GM19372 (cell line): ENCODE data around the gene IL10RA.
"Not testable (repeated sequence)": the region's sequence is repeated elsewhere in the genome, so short reads cannot be mapped to it uniquely, and the experiment has no call there.

ENCODE experiments used
- ATAC-seq: cut with Tn5 transposase; IDR thresholded peaks from one replicate; pipeline ENCODE4 v1.9.1; 2021; ENCODE audit warnings: mild to moderate bottlenecking, low read depth, moderate library complexity; ENCODE audit not compliant: unreplicated experiment

Gene IL10RA

GRCh38 chr11:117960406-117960805 lies 25.8 kb upstream of the IL10RA start:
- ATAC-seq = no peak

DNA sequence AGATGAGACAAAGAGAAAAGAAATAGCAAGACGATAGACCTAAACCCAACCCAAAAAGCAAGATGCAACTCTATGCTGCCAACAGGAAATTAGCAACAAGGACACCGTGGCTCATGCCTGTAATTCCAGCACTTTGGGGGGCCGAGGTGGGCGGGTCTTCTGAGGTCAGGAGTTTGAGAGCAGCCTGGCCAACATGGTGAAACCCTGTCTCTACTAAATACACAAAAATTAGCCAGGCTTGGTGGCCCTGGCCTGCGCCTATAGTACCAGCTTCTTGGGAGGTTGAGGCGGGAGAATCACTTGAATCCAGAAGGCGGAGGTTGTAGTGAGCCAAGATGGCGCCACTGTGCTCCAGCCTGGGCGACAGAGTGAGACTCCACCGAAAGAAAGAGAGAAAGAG lies 24.3 kb upstream of the IL10RA start:
- no peak for ATAC-seq

DNA sequence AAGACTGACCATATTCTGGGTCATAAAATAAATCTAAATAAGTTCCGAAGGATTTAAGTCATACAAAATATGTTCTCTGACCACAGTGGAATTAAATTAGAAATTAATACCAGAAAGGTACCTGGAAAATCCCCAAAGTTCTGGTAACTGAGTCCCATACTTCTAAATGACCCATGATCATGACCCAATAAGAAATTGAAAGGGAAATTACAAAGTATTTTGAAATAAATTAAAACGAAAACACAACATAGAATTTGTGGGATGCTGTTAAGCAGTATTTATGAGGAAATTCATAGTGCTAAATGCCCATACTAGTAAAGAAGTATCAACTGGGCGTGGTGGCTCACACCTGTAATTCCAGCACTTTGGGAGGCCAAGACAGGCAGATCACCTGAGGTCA lies 23.4 kb upstream of the IL10RA start:
- ATAC-seq = no peak

DNA sequence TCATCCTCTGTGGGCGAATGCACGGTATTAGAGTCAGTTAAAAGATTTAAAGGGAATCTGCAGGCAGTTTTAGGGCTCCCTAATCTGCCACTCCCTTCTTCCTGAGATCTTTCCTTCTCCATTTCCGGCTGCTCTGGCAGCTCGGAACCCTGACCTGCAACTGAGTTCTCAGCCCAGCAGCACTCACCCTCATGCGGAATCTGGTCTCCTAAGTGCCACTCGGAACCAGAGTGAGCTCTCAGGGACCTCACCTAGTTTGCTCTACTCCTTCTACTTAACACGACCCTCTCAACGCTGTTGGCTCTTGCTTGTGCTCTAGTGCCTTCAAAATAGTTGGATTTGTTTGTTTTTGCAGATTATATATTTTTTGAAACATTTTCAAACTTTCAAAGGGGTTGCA lies 19.3 kb upstream of the IL10RA start:
- ATAC-seq = no peak

DNA sequence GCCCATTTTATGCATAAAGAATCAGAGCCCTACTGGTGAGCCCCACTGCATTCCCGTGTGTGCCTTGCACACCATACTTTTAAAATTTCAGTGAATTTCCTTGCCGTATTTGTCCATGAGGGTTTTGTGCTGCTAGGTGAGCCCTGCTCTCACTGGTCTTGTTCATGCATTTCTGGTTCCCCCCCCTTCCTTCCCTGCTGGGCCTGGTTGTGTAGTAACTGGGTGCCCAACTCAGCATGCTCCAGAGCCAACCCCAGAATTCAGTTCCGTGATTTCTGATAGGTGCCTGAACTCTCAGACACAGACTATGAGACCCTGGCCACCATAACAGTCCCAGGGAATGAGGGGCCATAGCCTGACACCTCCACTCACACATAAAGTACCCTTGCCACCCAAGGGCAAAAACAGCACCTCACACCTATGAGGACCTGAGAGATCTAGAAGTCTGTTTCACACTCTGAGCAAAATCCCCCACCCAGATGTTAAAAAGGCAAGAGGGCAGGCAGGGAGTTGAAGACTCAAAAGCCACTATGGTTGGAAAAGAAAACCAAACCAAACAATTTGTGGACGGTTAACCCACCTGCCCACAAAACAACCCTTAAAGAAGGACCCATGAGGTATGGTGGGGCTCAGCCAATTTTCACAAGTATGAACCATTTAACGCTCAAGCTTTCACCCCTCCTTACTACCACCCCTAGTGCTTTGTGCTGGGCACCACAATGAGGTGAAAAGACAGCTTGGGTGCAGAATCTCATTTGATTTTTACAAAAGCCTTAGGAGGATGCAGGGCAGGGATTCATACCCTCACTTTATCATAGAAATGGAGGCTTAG lies 16.8 kb upstream of the IL10RA start:
- ATAC-seq = no peak

- ATAC-seq = no peak
Observed at GRCh38 chr11:117970400-117971024, 15.7 kb upstream of the IL10RA start.

DNA sequence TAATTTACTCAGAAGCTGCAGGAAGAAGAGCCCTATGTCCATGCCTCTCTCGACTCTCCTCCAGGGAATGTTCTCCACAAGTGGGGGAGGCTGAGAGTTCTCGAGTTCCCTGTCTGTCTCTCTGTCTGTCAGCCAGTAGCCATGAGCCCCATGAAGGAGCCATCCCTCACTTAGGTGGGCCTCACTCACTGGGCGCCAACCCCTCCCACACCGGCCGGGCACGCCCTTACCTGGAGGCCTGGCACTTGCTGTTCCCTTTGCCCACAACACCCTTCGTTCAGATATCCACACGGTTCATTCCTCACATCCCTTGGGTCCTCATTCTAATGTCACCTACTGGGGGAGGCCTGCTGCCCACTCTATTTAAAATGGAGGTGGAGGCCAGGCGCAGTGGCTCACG lies 14.2 kb upstream of the IL10RA start:
- no peak for ATAC-seq

DNA sequence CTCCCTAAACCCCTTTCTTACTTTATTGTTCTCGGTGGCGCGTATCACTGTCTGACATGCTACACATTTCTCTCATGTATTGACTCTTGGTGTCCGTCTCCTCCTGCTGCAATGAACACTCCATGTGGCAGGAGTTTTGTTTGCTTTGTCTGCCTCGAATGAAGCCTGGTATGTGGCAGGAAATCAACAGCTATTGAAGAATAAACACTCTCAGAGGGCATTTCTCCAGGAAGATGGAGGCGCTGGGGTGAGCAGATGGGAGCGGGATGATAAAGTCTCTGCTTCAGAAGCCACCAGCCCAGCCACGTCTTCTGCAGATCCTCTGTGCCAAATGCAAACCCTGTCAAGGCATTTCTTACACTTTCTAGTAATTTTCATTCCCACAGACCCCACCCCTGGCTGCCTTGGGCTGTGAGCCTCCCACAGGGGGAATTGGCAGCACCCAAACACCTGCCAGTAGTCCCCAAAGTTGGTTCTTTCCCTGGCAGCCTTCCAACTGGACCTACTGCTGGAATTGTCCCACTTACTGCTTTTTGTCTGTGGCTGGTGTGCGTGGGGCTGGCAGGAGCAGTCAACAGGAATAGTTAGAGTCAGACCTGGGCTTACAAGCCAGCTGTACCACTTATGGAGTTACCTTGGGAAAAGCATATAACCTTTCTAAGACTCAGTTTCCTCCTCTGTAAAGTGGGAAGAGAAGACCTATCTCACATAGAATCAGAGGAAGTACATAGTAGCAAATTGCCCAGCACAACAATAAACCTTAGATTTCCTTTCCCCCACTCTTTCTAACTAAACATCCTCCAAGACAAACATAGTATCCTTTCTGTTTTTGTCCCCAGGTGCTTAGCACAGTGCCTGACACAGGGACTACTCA lies 13.3 kb upstream of the IL10RA start:
- no peak for ATAC-seq

GRCh38 chr11:117973503-117973860 lies 12.7 kb upstream of the IL10RA start:
- no peak for ATAC-seq

DNA sequence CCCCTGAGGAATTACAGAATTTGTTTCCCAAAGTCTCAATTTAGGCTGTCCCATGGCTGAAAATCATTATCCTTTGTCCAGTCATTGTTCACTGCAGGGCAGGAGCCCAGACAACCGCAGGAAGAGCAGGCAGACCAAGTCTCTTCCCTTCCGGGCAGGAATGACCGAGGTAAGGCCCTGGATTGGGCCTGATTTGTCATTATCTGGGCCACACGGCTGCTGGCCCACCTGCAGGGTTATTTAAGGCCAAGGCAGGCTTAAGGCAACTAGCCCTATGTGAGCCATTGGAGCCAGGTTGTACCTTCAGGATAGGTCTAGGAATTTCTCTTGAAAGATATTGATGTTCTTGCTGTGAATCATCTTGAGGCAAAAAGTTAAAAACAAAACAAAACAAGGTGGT lies 9.7 kb upstream of the IL10RA start:
- ATAC-seq = no peak

- no peak for ATAC-seq
Observed at GRCh38 chr11:117977029-117977428, 9.2 kb upstream of the IL10RA start.

GRCh38 chr11:117977612-117978264 lies 8.5 kb upstream of the IL10RA start:
- not testable (repeated sequence) for ATAC-seq

DNA sequence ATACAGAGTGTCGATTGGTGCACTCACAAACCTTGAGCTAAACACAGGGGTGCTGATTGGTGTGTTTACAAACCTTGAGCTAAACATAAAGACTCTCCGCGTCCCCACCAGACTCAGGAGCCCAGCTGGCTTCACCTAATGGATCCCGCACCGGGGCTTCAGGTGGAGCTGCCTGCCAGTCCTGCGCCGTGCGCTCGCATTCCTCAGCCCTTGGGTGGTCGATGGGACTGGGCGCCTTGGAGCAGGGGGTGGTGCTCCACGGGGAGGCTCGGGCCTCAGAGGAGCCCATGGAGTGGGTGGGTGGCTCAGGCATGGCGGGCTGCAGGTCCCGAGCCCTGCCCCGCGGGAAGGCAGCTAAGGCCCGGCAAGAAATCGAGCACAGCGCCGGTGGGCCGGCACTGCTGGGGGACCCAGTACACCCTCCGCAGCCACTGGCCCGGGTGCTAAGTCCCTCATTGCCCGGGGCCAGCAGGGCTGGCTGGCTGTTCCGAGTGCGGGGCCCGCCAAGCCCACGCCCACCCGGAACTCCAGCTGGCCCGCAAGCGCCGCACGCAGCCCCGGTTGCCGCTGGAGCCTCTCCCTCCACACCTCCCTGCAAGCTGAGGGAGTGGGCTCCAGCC lies 7.8 kb upstream of the IL10RA start:
- not testable (repeated sequence) for ATAC-seq

DNA sequence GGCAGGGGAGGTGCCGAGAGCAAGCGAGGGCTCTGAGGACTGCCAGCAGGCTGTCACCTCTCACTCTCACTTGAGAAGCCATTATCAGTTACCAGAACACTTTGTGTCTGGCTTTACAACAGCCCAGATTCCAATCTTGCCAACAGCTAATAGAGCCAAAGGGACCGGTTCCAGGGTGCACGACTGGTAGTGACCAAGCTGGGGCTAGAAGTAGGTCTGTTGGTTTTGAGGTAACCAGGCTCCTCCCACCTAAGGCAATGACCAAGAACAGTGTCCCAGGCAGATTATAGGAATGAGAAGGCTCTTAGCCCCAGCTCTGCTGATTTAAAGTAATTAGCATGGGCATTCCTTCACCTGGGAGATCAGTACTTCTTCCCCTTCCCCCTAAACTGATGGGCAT lies 7.2 kb upstream of the IL10RA start:
- ATAC-seq = no peak

DNA sequence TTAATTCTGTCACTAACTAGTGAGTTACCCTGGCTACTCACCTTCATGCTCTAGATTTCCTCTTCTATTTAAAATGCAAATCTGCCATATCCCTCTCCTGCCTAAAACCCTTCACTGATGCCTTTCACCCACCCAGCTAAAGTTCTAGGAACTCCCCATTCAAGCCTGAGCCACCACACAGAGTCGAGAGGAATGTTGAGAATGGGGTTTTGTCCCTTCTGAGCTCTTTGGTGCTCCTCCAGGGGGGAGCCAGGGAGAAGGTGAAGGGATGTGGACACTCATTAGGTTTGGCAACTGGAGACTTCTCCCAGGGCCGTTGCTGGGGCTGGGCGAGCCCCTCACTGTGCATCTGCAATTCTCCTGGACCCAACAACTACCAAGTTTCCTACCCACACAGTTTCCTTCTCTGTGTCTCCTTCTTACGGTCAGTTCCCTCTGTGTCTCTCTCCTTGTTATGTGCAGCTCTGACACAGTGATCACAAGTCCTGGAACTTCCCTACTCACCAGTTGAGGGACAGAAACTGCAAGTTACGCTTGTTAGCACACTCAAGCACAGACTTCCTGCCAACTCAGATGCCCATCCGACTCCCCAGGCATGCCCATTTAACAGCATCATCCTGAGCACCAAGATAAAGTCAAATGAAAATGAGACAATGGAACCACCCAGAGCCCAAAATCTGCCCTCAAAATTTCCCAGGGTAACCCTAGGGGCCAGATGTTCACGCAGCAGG lies 6.5 kb upstream of the IL10RA start:
- ATAC-seq = no peak

- ATAC-seq = no peak
Observed at GRCh38 chr11:117980280-117980679, 5.9 kb upstream of the IL10RA start.

DNA sequence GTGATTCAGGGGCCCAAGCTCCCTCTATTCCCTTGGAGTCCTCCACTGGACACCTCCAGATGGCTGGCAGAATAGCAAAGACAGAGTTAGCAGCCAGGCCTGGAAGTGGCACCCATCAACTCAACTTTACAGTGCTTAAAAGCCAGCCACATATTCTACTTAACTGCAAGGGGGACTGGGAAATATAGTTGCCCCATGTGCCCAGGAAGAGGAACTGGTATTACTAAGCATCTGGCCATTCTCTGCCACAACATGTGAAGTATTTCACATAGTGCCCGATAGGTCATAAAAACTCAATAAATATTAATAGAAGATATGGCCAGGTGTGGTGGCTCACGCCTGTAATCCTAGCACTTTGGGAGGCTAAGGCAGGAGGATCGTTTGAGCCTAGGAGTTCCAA lies 5.5 kb upstream of the IL10RA start:
- ATAC-seq = no peak

DNA sequence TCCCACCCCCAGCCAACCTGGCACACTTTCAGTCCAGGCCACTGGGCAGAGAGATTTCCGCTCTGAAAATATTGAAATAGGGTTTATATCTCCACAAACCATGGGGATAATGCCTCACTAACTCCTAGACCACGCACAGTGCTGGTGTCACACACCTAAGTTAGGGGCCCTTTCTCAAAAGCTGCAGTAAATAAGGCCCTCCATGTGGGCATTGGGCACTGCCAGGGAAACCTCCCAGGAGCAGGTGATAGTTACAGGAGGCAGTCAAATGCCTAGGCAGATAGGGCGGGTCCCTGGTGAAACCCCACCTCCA lies 3.1 kb upstream of the IL10RA start:
- ATAC-seq = no peak

- no peak for ATAC-seq
Observed at GRCh38 chr11:117984476-117984875, 1.7 kb upstream of the IL10RA start.

DNA sequence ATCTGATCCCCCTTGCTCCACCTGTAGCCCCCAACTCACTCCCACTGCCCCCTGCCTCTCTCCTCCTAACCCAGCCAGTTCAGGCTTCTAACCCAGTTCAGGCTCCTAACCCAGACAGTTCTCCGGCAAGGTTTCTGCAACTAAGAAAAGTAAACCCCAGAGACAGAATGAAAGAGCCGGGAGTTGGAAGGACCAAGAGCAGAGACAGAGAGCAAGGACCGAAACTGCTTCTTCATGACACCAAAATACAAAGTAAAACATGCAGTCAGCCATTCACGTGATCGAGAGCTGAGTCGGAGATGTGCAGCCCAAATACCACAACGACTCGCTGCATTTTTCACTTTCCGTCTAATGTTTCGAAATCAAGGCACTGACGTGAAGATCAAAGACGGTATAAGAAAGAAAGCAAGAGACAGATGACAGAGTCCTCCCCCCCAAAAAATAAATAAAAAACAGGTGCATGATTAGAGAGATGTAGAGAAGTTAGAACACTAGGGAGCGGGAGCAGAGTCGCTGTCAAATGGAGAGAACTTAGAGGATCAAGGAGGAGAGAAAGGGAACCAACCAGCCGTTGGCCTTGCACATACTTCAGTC lies 884 bp downstream of the IL10RA start:
- ATAC-seq = no peak
